Activated CD4-positive, alpha-beta T cell treated with anti-CD3 and anti-CD28 coated beads for 24 hours (primary cell): ENCODE measurements around the gene ZNF609.

Experiments
- DNase-seq, 2 donors: peaks; one replicate each; pipeline ENCODE4 v3.0.0-alpha.2; 2020; ENCODE audit warnings: low read depth in 2 of 2

ZNF609 gene

GRCh38 chr15:64503197-64503596 is 42.8 kb downstream of the ZNF609 start:
- no peak for DNase-seq

DNA sequence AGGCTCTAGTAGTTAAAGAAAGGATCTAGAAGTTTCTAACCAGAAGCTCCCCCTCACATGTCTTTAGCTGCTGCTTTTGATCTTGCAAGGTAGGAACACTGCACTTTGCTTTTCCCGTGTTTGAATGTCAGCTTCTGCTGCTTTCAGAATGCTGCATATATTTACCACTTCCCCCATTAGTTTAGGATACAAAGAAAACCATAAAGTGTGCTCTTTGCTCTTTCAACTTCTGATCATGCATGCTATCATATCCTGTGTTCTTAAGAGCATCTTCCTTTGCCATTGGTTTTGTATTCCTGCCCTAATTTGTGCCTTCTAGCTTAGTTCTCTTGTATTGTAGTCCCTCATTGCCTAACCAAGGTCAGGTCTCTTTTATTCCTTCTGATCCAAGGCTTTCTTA is 43.3 kb downstream of the ZNF609 start:
- DNase-seq, result no peak

- DNase-seq, result peak; percentile 11 to 26
Measured at GRCh38 chr15:64507293-64507802, 47.0 kb downstream of the ZNF609 start.

GRCh38 chr15:64507845-64508244 is 47.5 kb downstream of the ZNF609 start:
- DNase-seq, result no peak

- DNase-seq, result no peak
Measured at GRCh38 chr15:64513823-64514222, 53.4 kb downstream of the ZNF609 start.

- no peak for DNase-seq
Measured at GRCh38 chr15:64515196-64515595, 54.8 kb downstream of the ZNF609 start.

DNA sequence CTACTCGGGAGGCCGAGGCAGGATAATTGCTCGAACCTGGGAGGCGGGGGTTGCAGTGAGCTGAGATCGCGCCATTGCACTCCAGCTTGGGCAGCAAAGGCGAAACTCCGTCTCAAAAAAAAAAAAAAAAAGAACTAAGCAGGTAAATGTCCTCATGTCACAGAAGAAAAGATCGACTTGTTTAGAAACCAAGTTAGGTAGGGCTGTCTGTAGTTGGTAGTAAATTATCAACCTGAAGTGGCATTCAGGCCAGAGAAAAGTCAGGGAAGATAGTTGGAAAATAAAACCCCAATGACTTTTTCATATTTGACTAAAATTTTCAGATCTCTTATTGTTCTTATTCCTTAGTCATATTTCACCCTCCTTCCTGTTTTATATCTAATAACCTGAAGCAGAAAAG is 55.4 kb downstream of the ZNF609 start:
- DNase-seq, result no peak

DNA sequence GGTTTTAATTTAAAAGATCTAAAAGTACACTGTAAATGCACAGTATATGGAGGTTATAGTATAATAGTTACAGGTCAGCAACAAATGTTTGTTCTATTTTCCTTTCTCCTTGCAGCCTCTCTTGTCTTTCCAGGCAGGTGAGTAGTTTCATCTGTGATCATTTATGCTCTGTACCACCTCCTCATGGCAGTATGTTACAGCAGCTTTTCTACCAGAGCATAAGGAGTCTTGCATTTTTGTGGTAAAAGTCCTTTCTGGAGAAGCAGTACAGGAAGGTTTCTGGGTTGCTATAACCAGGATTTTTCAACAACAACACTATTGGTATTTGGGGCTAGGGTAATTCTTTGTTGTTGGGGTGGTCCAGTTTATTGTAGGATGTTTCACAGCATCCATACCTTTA is 59.5 kb downstream of the ZNF609 start:
- no peak for DNase-seq

DNA sequence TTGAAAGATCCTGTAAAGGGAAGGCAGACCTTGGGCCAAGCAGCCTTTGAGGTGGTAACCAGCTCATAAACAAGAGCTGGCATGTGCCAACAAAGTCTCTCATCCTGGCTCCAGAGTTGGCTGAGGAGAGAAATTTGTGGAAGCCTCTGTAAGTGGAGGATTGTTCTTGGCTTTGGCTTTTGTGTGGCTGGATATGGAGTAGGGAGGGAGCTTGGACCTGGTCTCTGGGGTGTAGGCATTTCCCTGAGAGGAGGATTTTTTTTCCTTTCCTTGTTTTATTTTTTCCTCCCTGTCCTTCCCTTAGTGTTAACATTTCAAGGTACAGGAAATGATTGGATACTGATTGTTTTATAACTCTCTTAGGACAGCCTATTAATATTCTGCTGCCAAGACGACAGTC is 60.8 kb downstream of the ZNF609 start:
- no peak for DNase-seq

DNA sequence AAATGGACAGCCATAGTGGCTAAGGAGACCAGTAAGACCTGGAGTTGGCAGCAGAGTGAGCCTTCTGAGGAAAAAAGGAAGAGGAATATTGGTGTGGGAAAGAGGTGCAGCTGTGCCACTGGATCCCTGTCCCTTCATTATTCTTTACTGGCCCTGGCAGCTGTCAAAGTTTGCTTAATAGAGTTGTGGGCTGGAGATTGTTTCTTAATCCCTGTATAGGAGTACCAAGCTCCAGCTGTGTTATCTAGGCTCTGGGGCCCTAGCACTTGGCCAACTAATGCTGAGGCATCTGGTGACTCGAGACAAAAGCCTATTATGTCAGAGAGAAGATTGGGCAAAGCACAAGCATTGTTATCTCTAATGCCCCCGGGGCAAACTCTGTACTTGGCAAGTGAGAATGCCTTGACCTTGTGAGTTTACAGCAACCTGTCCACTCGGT is 61.4 kb downstream of the ZNF609 start:
- DNase-seq, result no peak

DNA sequence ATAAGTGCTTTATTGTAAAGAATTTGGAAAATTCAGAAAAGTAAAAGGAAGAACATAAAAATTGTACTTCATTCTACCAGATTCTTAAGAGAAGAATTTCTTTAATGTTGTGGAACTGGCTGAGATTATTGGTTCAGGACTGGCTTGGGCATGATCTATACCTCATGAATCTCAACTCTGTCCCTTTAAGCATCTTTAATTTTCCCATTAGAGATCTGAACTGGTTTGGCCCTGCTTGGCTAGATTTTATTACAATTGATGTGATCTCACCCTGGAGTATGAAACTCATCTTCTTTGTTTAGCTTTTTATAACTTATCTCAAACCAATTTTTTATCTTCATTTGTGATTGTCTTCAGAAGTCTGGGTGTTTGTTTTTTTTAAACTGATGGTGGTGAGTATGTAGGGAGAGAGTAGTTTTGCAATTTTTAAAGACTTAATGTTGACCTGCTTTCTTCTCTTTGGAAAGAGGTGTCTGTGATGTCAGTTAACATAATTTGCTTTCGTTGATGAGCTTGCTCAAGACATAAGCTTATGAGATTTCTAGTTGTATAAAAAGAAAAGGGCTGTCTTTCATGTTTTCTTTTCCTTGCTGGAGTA is 61.9 kb downstream of the ZNF609 start:
- DNase-seq, result no peak

DNA sequence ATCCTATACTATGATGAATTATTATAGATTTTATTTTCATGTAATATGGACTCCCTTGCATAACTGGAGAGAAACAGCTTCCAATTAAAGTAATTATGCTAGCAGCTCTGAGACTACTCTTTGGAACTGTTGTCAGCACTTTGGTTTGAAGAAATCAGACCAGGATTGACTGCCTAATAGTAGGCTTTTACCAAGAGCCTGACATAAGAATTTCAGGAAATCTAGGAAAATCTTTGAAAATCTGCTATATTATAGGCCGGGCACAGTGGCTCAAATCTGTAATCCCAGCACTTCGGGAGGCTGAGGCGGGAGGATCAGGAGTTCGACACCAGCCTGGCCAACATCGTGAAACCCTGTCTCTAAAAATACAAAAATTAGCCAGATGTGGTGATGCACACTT is 62.9 kb downstream of the ZNF609 start:
- no peak for DNase-seq

GRCh38 chr15:64524778-64525177 is 64.4 kb downstream of the ZNF609 start:
- no peak for DNase-seq

GRCh38 chr15:64525828-64526530 is 65.6 kb downstream of the ZNF609 start:
- DNase-seq, result no peak

GRCh38 chr15:64527263-64527984 is 67.0 kb downstream of the ZNF609 start:
- DNase-seq, result no peak

- DNase-seq, result no peak
Measured at GRCh38 chr15:64528871-64529270, 68.5 kb downstream of the ZNF609 start.

- DNase-seq, result no peak
Measured at GRCh38 chr15:64530472-64530871, 70.1 kb downstream of the ZNF609 start.

DNA sequence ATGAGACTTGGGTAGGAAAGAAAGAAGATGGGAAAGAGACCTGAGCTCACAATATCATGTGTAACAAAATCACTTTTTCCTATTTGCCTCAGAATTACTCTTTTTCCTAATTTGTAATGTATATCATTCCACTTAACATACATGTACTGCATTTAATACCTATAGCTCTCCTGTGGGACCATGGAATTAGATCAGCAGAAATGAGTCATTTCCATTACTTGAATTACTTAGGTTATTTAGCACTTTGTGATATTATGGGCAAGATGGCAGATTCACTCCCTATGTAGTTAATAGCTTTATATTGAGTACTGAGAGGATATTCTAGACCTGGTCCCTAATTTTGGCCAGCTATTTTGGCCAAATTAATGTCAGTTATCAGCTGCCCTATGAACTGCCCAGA is 70.5 kb downstream of the ZNF609 start:
- DNase-seq, result no peak

DNA sequence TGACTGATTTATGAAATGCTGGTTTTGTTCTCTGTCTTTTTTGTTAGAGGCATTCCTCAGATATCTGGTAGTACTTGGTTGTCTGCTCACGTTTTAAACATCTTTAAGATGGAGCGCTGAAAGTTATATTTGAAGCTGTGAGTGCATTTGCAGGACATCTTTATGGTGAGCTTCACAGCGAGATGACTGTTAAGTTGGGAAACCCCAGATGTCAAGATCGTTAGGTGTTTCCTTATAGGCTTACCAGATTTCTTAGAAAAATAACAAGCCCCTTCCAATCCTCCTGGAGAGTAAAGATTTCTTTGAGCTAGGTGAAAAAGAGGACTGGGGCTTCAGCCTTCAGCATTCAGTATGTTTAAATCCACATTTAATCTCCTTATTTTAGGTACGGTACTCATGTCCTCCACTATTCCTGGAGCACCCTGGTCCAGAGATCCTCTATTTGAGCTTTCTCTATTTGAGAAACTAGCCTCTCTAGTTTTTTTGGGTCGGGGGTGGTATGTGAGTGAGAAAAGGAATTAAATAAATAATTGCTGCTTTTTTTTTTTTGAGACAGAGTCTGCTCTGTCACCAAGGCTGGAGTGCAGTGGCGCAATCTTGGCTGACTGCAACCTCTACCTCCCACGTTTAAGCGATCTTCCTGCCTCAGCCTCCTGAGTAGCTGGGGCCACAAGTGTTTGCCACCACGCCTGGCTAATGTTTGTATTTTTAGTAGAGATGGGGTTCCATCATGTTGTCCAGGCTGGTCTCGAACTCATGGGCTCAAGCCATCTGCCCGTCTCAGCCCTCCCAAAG is 72.3 kb downstream of the ZNF609 start:
- DNase-seq, result peak in 1 of 2 donors; percentile 14

DNA sequence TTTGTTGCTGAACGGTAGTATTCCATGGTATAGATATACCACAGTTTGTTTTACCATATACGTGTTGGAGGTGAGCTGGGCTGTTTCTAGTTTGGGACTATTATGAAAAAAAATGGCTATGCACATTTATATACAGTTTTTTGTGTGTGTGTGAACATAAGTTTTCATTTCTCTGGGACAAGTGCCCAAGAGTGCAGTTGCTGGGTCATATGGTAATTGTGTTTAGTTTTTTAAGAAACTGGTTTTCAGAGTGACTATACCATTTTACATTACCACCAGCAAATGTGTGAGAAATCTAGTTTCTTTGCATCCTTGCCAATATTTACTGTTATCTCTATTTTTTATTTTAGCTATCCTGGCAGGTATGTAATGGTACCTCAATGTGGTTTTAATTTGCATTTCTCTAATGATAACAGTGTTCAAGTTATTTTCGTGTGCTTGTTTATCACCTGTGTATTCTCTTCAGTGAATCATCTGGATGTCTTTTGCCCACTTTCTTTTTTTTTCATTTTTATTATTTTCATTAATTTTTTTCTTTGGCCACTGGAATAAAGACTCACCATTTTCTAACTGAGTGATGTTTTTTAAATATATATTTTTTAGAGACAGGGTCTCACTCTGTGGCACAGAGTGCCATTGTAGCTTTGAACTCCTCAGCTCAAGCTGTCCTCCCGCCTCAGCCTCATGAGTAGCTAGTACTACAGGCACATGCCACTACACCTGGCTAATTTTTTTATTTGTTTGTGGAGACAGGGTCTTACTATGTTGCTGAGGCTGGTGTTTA is 75.3 kb downstream of the ZNF609 start:
- no peak for DNase-seq

- DNase-seq, result peak in 1 of 2 donors; percentile 11
Measured at GRCh38 chr15:64536244-64536836, 76.0 kb downstream of the ZNF609 start.
